GM19324 (cell line): ENCODE measurements around the gene KCNK18.

Experiments used
- ATAC-seq: cut with Tn5 transposase; IDR thresholded peaks from one replicate; pipeline ENCODE4 v1.9.1; 2021; ENCODE audit warnings: mild to moderate bottlenecking, moderate library complexity; ENCODE audit not compliant: unreplicated experiment, low FRiP score

Gene KCNK18

GRCh38 chr10:117248750-117249465 lies 51.6 kb downstream of the KCNK18 start:
- no peak for ATAC-seq

- ATAC-seq: no peak
These were observed 52.3 kb downstream of the KCNK18 start for GRCh38 chr10:117249493-117250093.

- no peak for ATAC-seq
These were observed 53.1 kb downstream of the KCNK18 start for GRCh38 chr10:117250411-117250810.

GRCh38 chr10:117253908-117254307 lies 56.6 kb downstream of the KCNK18 start:
- ATAC-seq: no peak

- ATAC-seq: no peak
These were observed 57.0 kb downstream of the KCNK18 start for GRCh38 chr10:117254338-117254737.

GRCh38 chr10:117254774-117255735 lies 57.8 kb downstream of the KCNK18 start:
- ATAC-seq: no peak

- ATAC-seq: no peak
These were observed 58.7 kb downstream of the KCNK18 start for GRCh38 chr10:117255835-117256460.

GRCh38 chr10:117256910-117257309 lies 59.6 kb downstream of the KCNK18 start:
- ATAC-seq: no peak

GRCh38 chr10:117257721-117258120 lies 60.4 kb downstream of the KCNK18 start:
- no peak for ATAC-seq

GRCh38 chr10:117259279-117259678 lies 62.0 kb downstream of the KCNK18 start:
- no peak for ATAC-seq
